GM23338 (cell line): ENCODE results near the gene SLC36A2. TPM values are rescaled to one million over a fixed set of nuclear protein-coding genes. Genes with fewer than 3 reads are reported as not detected.

ENCODE experiments used
- ATAC-seq: fragments of 200-7000 bp; cut with Tn5 transposase; 3 replicates; pipeline ENCODE4 v1.9.1; 2020
- DNase-seq: peaks from one replicate; pipeline ENCODE4 v3.0.0-alpha.2; 2015; ENCODE audit warnings: low spot score
- H2AFZ ChIP-seq: fragments of 200-600 bp; sonication (generic); 2 replicates; pipeline ENCODE4 v1.8.0; 2016; ENCODE audit warnings: antibody characterized with exemption, mild to moderate bottlenecking, moderate library complexity
- H3F3A ChIP-seq: fragments of 200-600 bp; sonication (generic); replicated peaks from 2 replicates; pipeline ENCODE4 v1.8.0; 2017; ENCODE audit warnings: antibody characterized with exemption, mixed run types, low read depth
- H3K27ac ChIP-seq: fragments of 200-600 bp; sonication (generic); 2 replicates; pipeline ENCODE4 v1.6.1; 2016; ENCODE audit warnings: low read depth
- H3K27me3 ChIP-seq: fragments of 200-600 bp; sonication (generic); 2 replicates; pipeline ENCODE4 v1.8.0; 2016; ENCODE audit warnings: mild to moderate bottlenecking, mixed run types, moderate library complexity; ENCODE audit not compliant: insufficient read depth
- H3K36me3 ChIP-seq: fragments of 200-600 bp; sonication (generic); 2 replicates; pipeline ENCODE4 v1.8.0; 2016; ENCODE audit warnings: mild to moderate bottlenecking; ENCODE audit not compliant: insufficient read depth
- H3K4me1 ChIP-seq: fragments of 200-600 bp; sonication (generic); 2 replicates; pipeline ENCODE4 v1.8.0; 2016; ENCODE audit warnings: mild to moderate bottlenecking, moderate library complexity; ENCODE audit not compliant: insufficient read depth
- H3K4me2 ChIP-seq: fragments of 200-600 bp; sonication (generic); 2 replicates; pipeline ENCODE4 v1.7.1; 2017; ENCODE audit warnings: mixed run types
- H3K4me3 ChIP-seq: fragments of 200-600 bp; sonication (generic); 2 replicates; pipeline ENCODE4 v1.6.1; 2016; ENCODE audit warnings: mixed run types
- H3K79me2 ChIP-seq: fragments of 200-600 bp; sonication (generic); replicated peaks from 2 replicates; pipeline ENCODE4 v1.8.0; 2017; ENCODE audit warnings: mild to moderate bottlenecking; ENCODE audit not compliant: insufficient read depth
- H3K9me2 ChIP-seq: fragments of 200-600 bp; sonication (generic); 2 replicates; pipeline ENCODE4 v1.8.0; 2017; ENCODE audit not compliant: insufficient read depth
- H4K20me1 ChIP-seq: fragments of 200-600 bp; sonication (generic); replicated peaks from 2 replicates; pipeline ENCODE4 v1.8.0; 2017; ENCODE audit warnings: mild to moderate bottlenecking; ENCODE audit not compliant: insufficient read depth
- H3K27ac Mint-ChIP-seq: 2 replicates; pipeline ENCODE4 v1.8.0; 2020; ENCODE audit warnings: inconsistent platforms, mild to moderate bottlenecking, moderate library complexity, mixed read lengths
- H3K27me3 Mint-ChIP-seq: 3 replicates; pipeline ENCODE4 v1.8.0; 2022; ENCODE audit warnings: low read depth, mild to moderate bottlenecking, moderate library complexity, mixed read lengths, inconsistent platforms; ENCODE audit not compliant: insufficient read depth, poor library complexity
- H3K36me3 Mint-ChIP-seq: 3 replicates; pipeline ENCODE4 v1.8.0; 2021; ENCODE audit warnings: low read depth, mild to moderate bottlenecking, inconsistent platforms, moderate library complexity, mixed read lengths
- H3K4me1 Mint-ChIP-seq: 3 replicates; pipeline ENCODE4 v1.8.0; 2020; ENCODE audit warnings: mild to moderate bottlenecking, inconsistent platforms, mixed read lengths
- H3K4me3 Mint-ChIP-seq: 3 replicates; pipeline ENCODE4 v1.8.0; 2021; ENCODE audit warnings: moderate library complexity, mild to moderate bottlenecking, inconsistent platforms, mixed read lengths
- H3K9me3 Mint-ChIP-seq: 3 replicates; pipeline ENCODE4 v1.8.0; 2020; ENCODE audit warnings: moderate library complexity, mild to moderate bottlenecking, inconsistent platforms, mixed read lengths
- CREB1 ChIP-seq: fragments of 250-450 bp; sonication (Bioruptor Pico); IDR thresholded peaks from 2 replicates; pipeline ENCODE4 v1.5.0; 2020; ENCODE audit warnings: low read depth, mild to moderate bottlenecking, moderate library complexity
- EZH2 ChIP-seq: fragments of 200-600 bp; sonication (generic); IDR thresholded peaks from one replicate; pipeline ENCODE4 v1.8.0; 2017; ENCODE audit warnings: antibody characterized with exemption, mild to moderate bottlenecking, low read depth; ENCODE audit not compliant: unreplicated experiment
- EZH2phosphoT487 ChIP-seq: fragments of 200-600 bp; sonication (generic); IDR thresholded peaks from one replicate; pipeline ENCODE4 v1.8.1; 2018; ENCODE audit warnings: antibody characterized with exemption; ENCODE audit not compliant: unreplicated experiment
- JUNB ChIP-seq: IDR thresholded peaks from one replicate; pipeline ENCODE4 v1.6.1; 2016; ENCODE audit warnings: antibody characterized with exemption; ENCODE audit not compliant: unreplicated experiment
- NANOG ChIP-seq: IDR thresholded peaks from 2 replicates; pipeline ENCODE4 v1.6.1; 2016; ENCODE audit warnings: antibody characterized with exemption, borderline replicate concordance
- POLR2AphosphoS5 ChIP-seq: IDR thresholded peaks from 2 replicates; pipeline ENCODE4 v1.6.1; 2016; ENCODE audit warnings: antibody characterized with exemption, low read depth
- STAT1 ChIP-seq: IDR thresholded peaks from one replicate; pipeline ENCODE4 v1.6.1; 2016; ENCODE audit warnings: antibody characterized with exemption; ENCODE audit not compliant: unreplicated experiment
- ZNF114 ChIP-seq: fragments of 250-450 bp; sonication (Bioruptor Pico); IDR thresholded peaks from 2 replicates; pipeline ENCODE4 v1.5.0; 2020; ENCODE audit warnings: mild to moderate bottlenecking, moderate library complexity
- ZNF331 ChIP-seq: fragments of 250-450 bp; sonication (Bioruptor Pico); IDR thresholded peaks from 2 replicates; pipeline ENCODE4 v1.5.0; 2020; ENCODE audit warnings: low read depth, mild to moderate bottlenecking, moderate library complexity
- polyA plus RNA-seq: library from polyadenylated mRNA; unstranded; fragments of >200 nt; fragmentation: Nextera tagmentation; extraction: Ambion mirVana; gene quantifications from 2 replicates; pipeline ENCODE4 v1.2.1, GENCODE V29; 2016
- total RNA-seq: library from RNA; depleted of rRNA; stranded (reverse); fragments of >200 nt; shearing (Covaris generic); gene quantifications from 2 replicates; pipeline ENCODE4 v1.2.3, GENCODE V29; 2014
- TF ChIP-seq, protein P1 (sequence below): IDR thresholded peaks from 2 replicates; pipeline ENCODE4 v1.6.1; 2016; ENCODE audit warnings: antibody characterized with exemption
- TF ChIP-seq, protein P2 (sequence below): IDR thresholded peaks from one replicate; pipeline ENCODE4 v1.6.1; 2018; ENCODE audit warnings: antibody characterized with exemption; ENCODE audit not compliant: unreplicated experiment
- TF ChIP-seq, protein P3 (sequence below), 2 experiments: fragments of 200-600 bp in 1 of 2; sonication (generic) in 1 of 2; conservative IDR thresholded peaks; 2 replicates each; pipeline versions ENCODE4 v1.5.1 to v1.6.1; 2016 to 2017; ENCODE audit warnings: antibody characterized with exemption in 2 of 2, low read depth in 2 of 2, mild to moderate bottlenecking in 2 of 2, moderate library complexity in 1 of 2
- TF ChIP-seq, protein P4 (sequence below): fragments of 250-450 bp; sonication (Bioruptor Pico); IDR thresholded peaks from 2 replicates; pipeline ENCODE4 v1.5.0; 2020; ENCODE audit warnings: mild to moderate bottlenecking, moderate library complexity

SLC36A2 gene
- total and polyA plus RNA-seq, 2 experiments from 2014 or later = 0.08 TPM; not detected in 1

DNA sequence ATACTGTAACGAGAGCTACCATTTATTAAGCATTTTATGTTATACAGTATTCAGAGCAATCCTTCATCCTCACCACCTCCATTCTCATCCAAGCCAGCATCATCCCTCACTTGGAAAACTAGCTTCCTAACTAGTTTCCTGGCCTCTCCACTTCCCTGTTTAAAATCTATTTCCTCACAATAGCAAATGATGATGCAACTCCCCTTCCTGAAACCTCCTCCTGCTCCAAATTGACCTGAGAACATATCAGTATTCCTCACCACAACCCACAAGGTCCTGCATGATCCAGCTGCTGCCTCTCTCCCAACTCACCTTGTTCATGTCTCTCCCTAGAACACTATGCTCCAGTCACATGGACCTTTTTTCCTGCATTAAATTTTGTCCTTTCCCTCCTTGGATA, 4.3 kb upstream of the SLC36A2 start:
- Mint-ChIP-seq H3K4me3 (no peak overlapping the region), H3K4me1 (peaks cover 25% of the 10 kb centered on the region), H3K27me3 (peaks cover 5% of the 10 kb centered on the region), H3K27ac (no peak overlapping the region), H3K9me3 (no peaks in the 10 kb centered on the region), H3K36me3 (no peaks in the 10 kb centered on the region)
- peaks cover 18% of the 10 kb centered on the region for H3K4me1 ChIP-seq
- H3K4me2 ChIP-seq = no peak overlapping the region
- H3K9me2 ChIP-seq = no peaks in the 10 kb centered on the region; the same call in 1 of the 2 replicates
- no peaks in the 10 kb centered on the region for H3K27me3 ChIP-seq
- no peak overlapping the region for H3K4me3 ChIP-seq
- ATAC-seq (no peak), DNase-seq (no peak)
- TF ChIP-seq NANOG (no peak), EZH2phosphoT487 (no peak), STAT1 (no peak), POLR2AphosphoS5 (no peak), ZNF114 (CRISPR knock-in tag) (no peak), JUNB (no peak), ZNF331 (CRISPR knock-in tag) (no peak), EZH2 (no peak), CREB1 (CRISPR knock-in tag) (no peak)
- TF ChIP-seq, protein P1, sequence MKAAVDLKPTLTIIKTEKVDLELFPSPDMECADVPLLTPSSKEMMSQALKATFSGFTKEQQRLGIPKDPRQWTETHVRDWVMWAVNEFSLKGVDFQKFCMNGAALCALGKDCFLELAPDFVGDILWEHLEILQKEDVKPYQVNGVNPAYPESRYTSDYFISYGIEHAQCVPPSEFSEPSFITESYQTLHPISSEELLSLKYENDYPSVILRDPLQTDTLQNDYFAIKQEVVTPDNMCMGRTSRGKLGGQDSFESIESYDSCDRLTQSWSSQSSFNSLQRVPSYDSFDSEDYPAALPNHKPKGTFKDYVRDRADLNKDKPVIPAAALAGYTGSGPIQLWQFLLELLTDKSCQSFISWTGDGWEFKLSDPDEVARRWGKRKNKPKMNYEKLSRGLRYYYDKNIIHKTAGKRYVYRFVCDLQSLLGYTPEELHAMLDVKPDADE = no peak
- TF ChIP-seq, protein P2, sequence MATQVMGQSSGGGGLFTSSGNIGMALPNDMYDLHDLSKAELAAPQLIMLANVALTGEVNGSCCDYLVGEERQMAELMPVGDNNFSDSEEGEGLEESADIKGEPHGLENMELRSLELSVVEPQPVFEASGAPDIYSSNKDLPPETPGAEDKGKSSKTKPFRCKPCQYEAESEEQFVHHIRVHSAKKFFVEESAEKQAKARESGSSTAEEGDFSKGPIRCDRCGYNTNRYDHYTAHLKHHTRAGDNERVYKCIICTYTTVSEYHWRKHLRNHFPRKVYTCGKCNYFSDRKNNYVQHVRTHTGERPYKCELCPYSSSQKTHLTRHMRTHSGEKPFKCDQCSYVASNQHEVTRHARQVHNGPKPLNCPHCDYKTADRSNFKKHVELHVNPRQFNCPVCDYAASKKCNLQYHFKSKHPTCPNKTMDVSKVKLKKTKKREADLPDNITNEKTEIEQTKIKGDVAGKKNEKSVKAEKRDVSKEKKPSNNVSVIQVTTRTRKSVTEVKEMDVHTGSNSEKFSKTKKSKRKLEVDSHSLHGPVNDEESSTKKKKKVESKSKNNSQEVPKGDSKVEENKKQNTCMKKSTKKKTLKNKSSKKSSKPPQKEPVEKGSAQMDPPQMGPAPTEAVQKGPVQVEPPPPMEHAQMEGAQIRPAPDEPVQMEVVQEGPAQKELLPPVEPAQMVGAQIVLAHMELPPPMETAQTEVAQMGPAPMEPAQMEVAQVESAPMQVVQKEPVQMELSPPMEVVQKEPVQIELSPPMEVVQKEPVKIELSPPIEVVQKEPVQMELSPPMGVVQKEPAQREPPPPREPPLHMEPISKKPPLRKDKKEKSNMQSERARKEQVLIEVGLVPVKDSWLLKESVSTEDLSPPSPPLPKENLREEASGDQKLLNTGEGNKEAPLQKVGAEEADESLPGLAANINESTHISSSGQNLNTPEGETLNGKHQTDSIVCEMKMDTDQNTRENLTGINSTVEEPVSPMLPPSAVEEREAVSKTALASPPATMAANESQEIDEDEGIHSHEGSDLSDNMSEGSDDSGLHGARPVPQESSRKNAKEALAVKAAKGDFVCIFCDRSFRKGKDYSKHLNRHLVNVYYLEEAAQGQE = no peak
- TF ChIP-seq, protein P3, sequence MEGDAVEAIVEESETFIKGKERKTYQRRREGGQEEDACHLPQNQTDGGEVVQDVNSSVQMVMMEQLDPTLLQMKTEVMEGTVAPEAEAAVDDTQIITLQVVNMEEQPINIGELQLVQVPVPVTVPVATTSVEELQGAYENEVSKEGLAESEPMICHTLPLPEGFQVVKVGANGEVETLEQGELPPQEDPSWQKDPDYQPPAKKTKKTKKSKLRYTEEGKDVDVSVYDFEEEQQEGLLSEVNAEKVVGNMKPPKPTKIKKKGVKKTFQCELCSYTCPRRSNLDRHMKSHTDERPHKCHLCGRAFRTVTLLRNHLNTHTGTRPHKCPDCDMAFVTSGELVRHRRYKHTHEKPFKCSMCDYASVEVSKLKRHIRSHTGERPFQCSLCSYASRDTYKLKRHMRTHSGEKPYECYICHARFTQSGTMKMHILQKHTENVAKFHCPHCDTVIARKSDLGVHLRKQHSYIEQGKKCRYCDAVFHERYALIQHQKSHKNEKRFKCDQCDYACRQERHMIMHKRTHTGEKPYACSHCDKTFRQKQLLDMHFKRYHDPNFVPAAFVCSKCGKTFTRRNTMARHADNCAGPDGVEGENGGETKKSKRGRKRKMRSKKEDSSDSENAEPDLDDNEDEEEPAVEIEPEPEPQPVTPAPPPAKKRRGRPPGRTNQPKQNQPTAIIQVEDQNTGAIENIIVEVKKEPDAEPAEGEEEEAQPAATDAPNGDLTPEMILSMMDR (conservative IDR thresholded peaks at IDR 0.05; ENCODE audit: low read depth in 2 of 2) = no peak
- TF ChIP-seq, protein P4, sequence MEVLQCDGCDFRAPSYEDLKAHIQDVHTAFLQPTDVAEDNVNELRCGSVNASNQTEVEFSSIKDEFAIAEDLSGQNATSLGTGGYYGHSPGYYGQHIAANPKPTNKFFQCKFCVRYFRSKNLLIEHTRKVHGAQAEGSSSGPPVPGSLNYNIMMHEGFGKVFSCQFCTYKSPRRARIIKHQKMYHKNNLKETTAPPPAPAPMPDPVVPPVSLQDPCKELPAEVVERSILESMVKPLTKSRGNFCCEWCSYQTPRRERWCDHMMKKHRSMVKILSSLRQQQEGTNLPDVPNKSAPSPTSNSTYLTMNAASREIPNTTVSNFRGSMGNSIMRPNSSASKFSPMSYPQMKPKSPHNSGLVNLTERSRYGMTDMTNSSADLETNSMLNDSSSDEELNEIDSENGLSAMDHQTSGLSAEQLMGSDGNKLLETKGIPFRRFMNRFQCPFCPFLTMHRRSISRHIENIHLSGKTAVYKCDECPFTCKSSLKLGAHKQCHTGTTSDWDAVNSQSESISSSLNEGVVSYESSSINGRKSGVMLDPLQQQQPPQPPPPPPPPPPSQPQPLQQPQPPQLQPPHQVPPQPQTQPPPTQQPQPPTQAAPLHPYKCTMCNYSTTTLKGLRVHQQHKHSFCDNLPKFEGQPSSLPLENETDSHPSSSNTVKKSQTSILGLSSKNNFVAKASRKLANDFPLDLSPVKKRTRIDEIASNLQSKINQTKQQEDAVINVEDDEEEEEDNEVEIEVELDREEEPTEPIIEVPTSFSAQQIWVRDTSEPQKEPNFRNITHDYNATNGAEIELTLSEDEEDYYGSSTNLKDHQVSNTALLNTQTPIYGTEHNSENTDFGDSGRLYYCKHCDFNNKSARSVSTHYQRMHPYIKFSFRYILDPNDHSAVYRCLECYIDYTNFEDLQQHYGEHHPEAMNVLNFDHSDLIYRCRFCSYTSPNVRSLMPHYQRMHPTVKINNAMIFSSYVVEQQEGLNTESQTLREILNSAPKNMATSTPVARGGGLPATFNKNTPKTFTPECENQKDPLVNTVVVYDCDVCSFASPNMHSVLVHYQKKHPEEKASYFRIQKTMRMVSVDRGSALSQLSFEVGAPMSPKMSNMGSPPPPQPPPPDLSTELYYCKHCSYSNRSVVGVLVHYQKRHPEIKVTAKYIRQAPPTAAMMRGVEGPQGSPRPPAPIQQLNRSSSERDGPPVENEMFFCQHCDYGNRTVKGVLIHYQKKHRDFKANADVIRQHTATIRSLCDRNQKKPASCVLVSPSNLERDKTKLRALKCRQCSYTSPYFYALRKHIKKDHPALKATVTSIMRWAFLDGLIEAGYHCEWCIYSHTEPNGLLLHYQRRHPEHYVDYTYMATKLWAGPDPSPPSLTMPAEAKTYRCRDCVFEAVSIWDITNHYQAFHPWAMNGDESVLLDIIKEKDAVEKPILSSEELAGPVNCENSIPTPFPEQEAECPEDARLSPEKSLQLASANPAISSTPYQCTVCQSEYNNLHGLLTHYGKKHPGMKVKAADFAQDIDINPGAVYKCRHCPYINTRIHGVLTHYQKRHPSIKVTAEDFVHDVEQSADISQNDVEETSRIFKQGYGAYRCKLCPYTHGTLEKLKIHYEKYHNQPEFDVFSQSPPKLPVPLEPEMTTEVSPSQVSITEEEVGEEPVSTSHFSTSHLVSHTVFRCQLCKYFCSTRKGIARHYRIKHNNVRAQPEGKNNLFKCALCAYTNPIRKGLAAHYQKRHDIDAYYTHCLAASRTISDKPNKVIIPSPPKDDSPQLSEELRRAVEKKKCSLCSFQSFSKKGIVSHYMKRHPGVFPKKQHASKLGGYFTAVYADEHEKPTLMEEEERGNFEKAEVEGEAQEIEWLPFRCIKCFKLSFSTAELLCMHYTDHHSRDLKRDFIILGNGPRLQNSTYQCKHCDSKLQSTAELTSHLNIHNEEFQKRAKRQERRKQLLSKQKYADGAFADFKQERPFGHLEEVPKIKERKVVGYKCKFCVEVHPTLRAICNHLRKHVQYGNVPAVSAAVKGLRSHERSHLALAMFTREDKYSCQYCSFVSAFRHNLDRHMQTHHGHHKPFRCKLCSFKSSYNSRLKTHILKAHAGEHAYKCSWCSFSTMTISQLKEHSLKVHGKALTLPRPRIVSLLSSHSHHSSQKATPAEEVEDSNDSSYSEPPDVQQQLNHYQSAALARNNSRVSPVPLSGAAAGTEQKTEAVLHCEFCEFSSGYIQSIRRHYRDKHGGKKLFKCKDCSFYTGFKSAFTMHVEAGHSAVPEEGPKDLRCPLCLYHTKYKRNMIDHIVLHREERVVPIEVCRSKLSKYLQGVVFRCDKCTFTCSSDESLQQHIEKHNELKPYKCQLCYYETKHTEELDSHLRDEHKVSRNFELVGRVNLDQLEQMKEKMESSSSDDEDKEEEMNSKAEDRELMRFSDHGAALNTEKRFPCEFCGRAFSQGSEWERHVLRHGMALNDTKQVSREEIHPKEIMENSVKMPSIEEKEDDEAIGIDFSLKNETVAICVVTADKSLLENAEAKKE (CRISPR knock-in tag) = no peak
- H3K27ac ChIP-seq = no peak overlapping the region
- no peaks in the 10 kb centered on the region for H4K20me1 ChIP-seq
- no peaks in the 10 kb centered on the region for H3F3A ChIP-seq
- H3K36me3 ChIP-seq = no peaks in the 10 kb centered on the region
- H3K79me2 ChIP-seq = no peaks in the 10 kb centered on the region
- H2AFZ ChIP-seq = no peak overlapping the region
